Activated T-helper 17 cell treated with anti-CD3 and anti-CD28 coated beads, Interleukin-2, amount 50 U/mL, for 72 hours (primary cell): ENCODE data around the gene SOX18. TPM values are rescaled to one million over a fixed set of nuclear protein-coding genes. Genes with fewer than 3 reads are reported as not detected.

Experiments
- ATAC-seq: fragments of 150-1000 bp; cut with Tn5 transposase; replicated peaks from 2 replicates; pipeline ENCODE4 v1.10.0; 2021; ENCODE audit warnings: mild to moderate bottlenecking, moderate library complexity
- H3K27ac Mint-ChIP-seq: one replicate; pipeline ENCODE4 v1.8.0; 2022; ENCODE audit warnings: mixed read lengths
- H3K27me3 Mint-ChIP-seq: one replicate; pipeline ENCODE4 v1.8.0; 2022; ENCODE audit warnings: mixed read lengths
- H3K36me3 Mint-ChIP-seq: one replicate; pipeline ENCODE4 v1.8.0; 2022; ENCODE audit warnings: low read depth, mild to moderate bottlenecking, mixed read lengths
- H3K4me1 Mint-ChIP-seq: one replicate; pipeline ENCODE4 v1.8.0; 2022; ENCODE audit warnings: mixed read lengths
- H3K4me3 Mint-ChIP-seq: one replicate; pipeline ENCODE4 v1.8.0; 2022; ENCODE audit warnings: mild to moderate bottlenecking, mixed read lengths
- H3K9me3 Mint-ChIP-seq: one replicate; pipeline ENCODE4 v1.8.0; 2022; ENCODE audit warnings: mixed read lengths
- total RNA-seq, 2 donors: library from RNA; stranded (reverse); gene quantifications; one replicate each; pipeline ENCODE4 v1.2.3, GENCODE V29; 2022

Gene SOX18
- total RNA-seq, 2 donors from 2014 or later, result 0.13 to 0.22 TPM

- no peak within 1 kb of the TSS for H3K27ac Mint-ChIP-seq
- ATAC-seq, result no peak
Observed at GRCh38 chr20:64083804-64084684, 34.6 kb upstream of the SOX18 start, which contains the start of gene LKAAEAR1. TSS of gene LKAAEAR1 (minus strand) at chr20:64084398. CDS start at chr20:64084219, 179 bp downstream.

GRCh38 chr20:64083378-64083803 is 34.0 kb upstream of the SOX18 start:
- peak overlapping the region; percentile 75 for H3K4me3 Mint-ChIP-seq
- peaks cover 3% of the 10 kb centered on the region for H3K27me3 Mint-ChIP-seq
- H3K36me3 Mint-ChIP-seq, result no peaks in the 10 kb centered on the region
- H3K4me1 Mint-ChIP-seq, result no peaks in the 10 kb centered on the region
- peak; percentile 63 for ATAC-seq
- H3K9me3 Mint-ChIP-seq, result no peaks in the 10 kb centered on the region
- no peak overlapping the region for H3K27ac Mint-ChIP-seq

More at GRCh38 chr20:64083804-64084684, 34.6 kb upstream of the SOX18 start, which contains the start of gene LKAAEAR1:
- peaks cover 3% of the 10 kb centered on the region for H3K27me3 Mint-ChIP-seq
- no peaks in the 10 kb centered on the region for H3K36me3 Mint-ChIP-seq
- H3K4me1 Mint-ChIP-seq, result no peaks in the 10 kb centered on the region
- no peaks in the 10 kb centered on the region for H3K9me3 Mint-ChIP-seq
- peak within 1 kb of the TSS; percentile 79 for H3K4me3 Mint-ChIP-seq

GRCh38 chr20:64082820-64083377 is 33.5 kb upstream of the SOX18 start:
- no peak for ATAC-seq
- Mint-ChIP-seq H3K4me3 (peak overlapping the region; percentile 75), H3K36me3 (peaks cover 2% of the 10 kb centered on the region), H3K4me1 (no peaks in the 10 kb centered on the region), H3K27me3 (peaks cover 3% of the 10 kb centered on the region), H3K27ac (no peak overlapping the region), H3K9me3 (no peaks in the 10 kb centered on the region)

- Mint-ChIP-seq H3K27ac (no peak overlapping the region), H3K4me3 (peak overlapping the region; percentile 75), H3K27me3 (peaks cover 3% of the 10 kb centered on the region), H3K9me3 (no peaks in the 10 kb centered on the region), H3K36me3 (peaks cover 6% of the 10 kb centered on the region), H3K4me1 (no peaks in the 10 kb centered on the region)
- no peak for ATAC-seq
Observed at GRCh38 chr20:64082126-64082731, 32.8 kb upstream of the SOX18 start.

GRCh38 chr20:64081624-64081964 is 32.2 kb upstream of the SOX18 start:
- Mint-ChIP-seq H3K27me3 (peaks cover 3% of the 10 kb centered on the region), H3K4me1 (no peaks in the 10 kb centered on the region), H3K27ac (no peak overlapping the region), H3K4me3 (peak overlapping the region; percentile 75), H3K9me3 (no peaks in the 10 kb centered on the region), H3K36me3 (peaks cover 6% of the 10 kb centered on the region)
- no peak for ATAC-seq

GRCh38 chr20:64080813-64081623 is 31.6 kb upstream of the SOX18 start:
- Mint-ChIP-seq H3K27me3 (peaks cover 3% of the 10 kb centered on the region), H3K4me3 (peak overlapping the region; percentile 71), H3K27ac (no peak overlapping the region), H3K4me1 (no peaks in the 10 kb centered on the region), H3K36me3 (peaks cover 7% of the 10 kb centered on the region), H3K9me3 (no peaks in the 10 kb centered on the region)
- ATAC-seq, result no peak

GRCh38 chr20:64080013-64080812 is 30.8 kb upstream of the SOX18 start, which contains the start of gene OPRL1:
TSS of gene OPRL1 (plus strand) at chr20:64080082. CDS start at chr20:64092721, 12,639 bp downstream.
- peaks cover 3% of the 10 kb centered on the region for H3K27me3 Mint-ChIP-seq
- H3K4me3 Mint-ChIP-seq, result peak within 1 kb of the TSS; percentile 91
- no peak for ATAC-seq
- H3K9me3 Mint-ChIP-seq, result no peaks in the 10 kb centered on the region
- no peaks in the 10 kb centered on the region for H3K4me1 Mint-ChIP-seq
- H3K36me3 Mint-ChIP-seq, result peaks cover 14% of the 10 kb centered on the region
- H3K27ac Mint-ChIP-seq, result peak within 1 kb of the TSS; percentile 87

GRCh38 chr20:64079273-64080012 is 30.0 kb upstream of the SOX18 start, which contains the start of gene RGS19:
TSS of gene RGS19 (minus strand) at chr20:64079518. CDS start at chr20:64076886, 2,632 bp downstream.
- no peaks in the 10 kb centered on the region for H3K4me1 Mint-ChIP-seq
- H3K27ac Mint-ChIP-seq, result peak within 1 kb of the TSS; percentile 87
- peak within 1 kb of the TSS; percentile 91 for H3K4me3 Mint-ChIP-seq
- ATAC-seq, result peak; percentile 63
- peaks cover 15% of the 10 kb centered on the region for H3K36me3 Mint-ChIP-seq
- H3K9me3 Mint-ChIP-seq, result no peaks in the 10 kb centered on the region
- peaks cover 3% of the 10 kb centered on the region for H3K27me3 Mint-ChIP-seq

GRCh38 chr20:64078934-64079272 is 29.5 kb upstream of the SOX18 start:
- no peaks in the 10 kb centered on the region for H3K9me3 Mint-ChIP-seq
- H3K36me3 Mint-ChIP-seq, result peaks cover 20% of the 10 kb centered on the region
- H3K27ac Mint-ChIP-seq, result peak overlapping the region; percentile 87
- H3K27me3 Mint-ChIP-seq, result no peaks in the 10 kb centered on the region
- no peak for ATAC-seq
- no peaks in the 10 kb centered on the region for H3K4me1 Mint-ChIP-seq
- peak overlapping the region; percentile 91 for H3K4me3 Mint-ChIP-seq

GRCh38 chr20:64077876-64078551 is 28.6 kb upstream of the SOX18 start:
- Mint-ChIP-seq H3K4me3 (peak overlapping the region; percentile 91), H3K36me3 (peaks cover 27% of the 10 kb centered on the region), H3K27ac (peak overlapping the region; percentile 87), H3K9me3 (no peaks in the 10 kb centered on the region), H3K27me3 (no peaks in the 10 kb centered on the region), H3K4me1 (no peaks in the 10 kb centered on the region)
- ATAC-seq, result peak; percentile 38

GRCh38 chr20:64077541-64077875 is 28.1 kb upstream of the SOX18 start:
- Mint-ChIP-seq H3K27ac (peak overlapping the region; percentile 87), H3K36me3 (peaks cover 29% of the 10 kb centered on the region), H3K9me3 (no peaks in the 10 kb centered on the region), H3K4me1 (no peaks in the 10 kb centered on the region), H3K27me3 (no peaks in the 10 kb centered on the region), H3K4me3 (peak overlapping the region; percentile 91)
- ATAC-seq, result no peak

- H3K9me3 Mint-ChIP-seq, result no peaks in the 10 kb centered on the region
- H3K36me3 Mint-ChIP-seq, result peaks cover 29% of the 10 kb centered on the region
- ATAC-seq, result peak; percentile 28
- peak overlapping the region; percentile 91 for H3K4me3 Mint-ChIP-seq
- peak overlapping the region; percentile 87 for H3K27ac Mint-ChIP-seq
- no peaks in the 10 kb centered on the region for H3K27me3 Mint-ChIP-seq
- no peaks in the 10 kb centered on the region for H3K4me1 Mint-ChIP-seq
Observed at GRCh38 chr20:64077094-64077493, 27.7 kb upstream of the SOX18 start.
